Subcutaneous abdominal adipose tissue (tissue), 5 donors: ENCODE data around the gene CLOCK.

ENCODE experiments used
- H3K27ac ChIP-seq: one replicate; pipeline ENCODE4 v1.7.0; 2013; ENCODE audit warnings: low read depth, mild to moderate bottlenecking, inconsistent platforms, low read length, moderate library complexity
- H3K27me3 ChIP-seq, 5 donors: one replicate each; pipeline ENCODE4 v1.7.0; 2013; ENCODE audit warnings: low read length in 5 of 5, inconsistent platforms in 1 of 5; ENCODE audit not compliant: control insufficient read depth in 5 of 5, insufficient read depth in 4 of 5
- H3K36me3 ChIP-seq, 5 donors: one replicate each; pipeline ENCODE4 v1.7.0; 2013; ENCODE audit warnings: low read length in 5 of 5; ENCODE audit not compliant: control insufficient read depth in 5 of 5, insufficient read depth in 5 of 5
- H3K4me1 ChIP-seq, 5 donors: one replicate each; pipeline ENCODE4 v1.7.0; 2013; ENCODE audit warnings: low read length in 5 of 5, mild to moderate bottlenecking in 3 of 5, moderate library complexity in 1 of 5; ENCODE audit not compliant: control insufficient read depth in 5 of 5, insufficient read depth in 5 of 5
- H3K4me3 ChIP-seq, 5 donors: one replicate each; pipeline ENCODE4 v1.7.0; 2013; ENCODE audit warnings: low read length in 5 of 5, low read depth in 1 of 5
- H3K9ac ChIP-seq, 5 donors: one replicate each; pipeline ENCODE4 v1.7.0; 2013; ENCODE audit warnings: low read length in 5 of 5, mild to moderate bottlenecking in 4 of 5, moderate library complexity in 3 of 5
- H3K9me3 ChIP-seq, 5 donors: one replicate each; pipeline ENCODE4 v1.7.0; 2013; ENCODE audit warnings: low read length in 5 of 5; ENCODE audit not compliant: control insufficient read depth in 5 of 5
- donor health status: healthy.
- donor health status: healthy.
- donor health status: healthy.
- donor health status: healthy.
- donor health status: healthy.

Gene CLOCK

GRCh38 chr4:55437823-55438222, 108.9 kb downstream of the CLOCK start:
- Histone ChIP-seq H3K9ac (no peak overlapping the region), H3K27me3 (no peaks in the 10 kb centered on the region), H3K4me3 (no peak overlapping the region), H3K4me1 (no peaks in the 10 kb centered on the region), H3K27ac (no peak overlapping the region), H3K36me3 (peaks cover 31 to 67% (median 45%) of the 10 kb centered on the region in 5 donors), H3K9me3 (no peaks in the 10 kb centered on the region)

DNA sequence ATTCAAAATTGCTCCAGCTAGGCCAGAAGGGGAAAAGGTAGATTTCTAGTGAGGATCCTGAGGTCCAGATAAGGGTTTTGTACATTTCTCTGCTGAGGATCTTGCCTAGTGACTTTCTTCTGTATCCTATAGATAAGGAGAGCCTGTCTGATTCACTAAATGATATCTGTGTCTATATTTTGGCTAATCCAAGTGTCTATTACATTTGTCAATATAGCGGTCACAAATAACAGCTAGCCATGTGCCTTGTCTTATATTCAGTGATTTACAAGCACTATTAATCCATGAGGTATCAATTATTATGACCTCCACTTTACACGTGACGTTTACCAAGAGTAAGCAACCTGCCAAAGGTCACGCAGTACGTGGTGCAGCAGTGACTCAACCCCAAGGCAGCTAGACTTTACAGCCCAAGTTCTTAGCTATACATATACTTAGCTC, 109.3 kb downstream of the CLOCK start:
- H3K9me3 ChIP-seq = no peaks in the 10 kb centered on the region
- no peaks in the 10 kb centered on the region for H3K4me1 ChIP-seq
- H3K9ac ChIP-seq = no peak overlapping the region
- peaks cover 29 to 66% (median 46%) of the 10 kb centered on the region in 5 donors for H3K36me3 ChIP-seq
- H3K27ac ChIP-seq = no peak overlapping the region
- no peak overlapping the region for H3K4me3 ChIP-seq
- H3K27me3 ChIP-seq = no peaks in the 10 kb centered on the region

DNA sequence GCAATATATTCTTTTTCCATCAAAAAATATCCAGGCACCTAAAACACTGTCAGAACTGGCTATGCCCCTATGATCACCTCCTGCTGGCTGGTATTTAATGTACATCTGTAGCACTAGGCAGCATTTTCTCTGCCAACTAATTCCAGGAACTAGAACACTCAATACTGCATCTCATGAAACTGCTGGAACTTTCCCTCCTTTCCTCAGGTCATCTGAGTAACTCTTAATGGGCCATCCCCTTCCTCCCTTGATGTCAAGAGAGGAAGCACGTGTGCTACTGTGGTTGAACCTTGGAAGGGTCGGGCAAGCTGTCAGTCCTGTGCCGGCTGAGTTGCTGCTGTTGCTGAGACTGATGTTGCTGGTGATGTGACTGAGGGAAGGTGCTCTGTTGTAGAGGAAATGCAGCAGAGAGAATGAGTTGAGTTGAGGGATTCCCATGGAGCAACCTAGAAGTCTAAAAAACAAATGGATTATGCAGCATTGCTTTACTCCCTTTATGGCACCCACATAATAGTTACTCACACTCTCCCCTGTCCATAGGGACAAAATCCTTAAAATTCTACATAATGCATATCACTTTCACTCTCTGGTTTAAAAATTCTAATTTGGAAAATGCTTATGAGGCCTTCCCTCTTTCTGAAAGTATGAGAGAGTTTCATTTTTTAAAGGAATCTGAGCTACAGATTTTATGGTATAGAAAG, 111.4 kb downstream of the CLOCK start:
- peak overlapping the region; percentile 19 for H3K27ac ChIP-seq
- peaks cover 24 to 65% (median 50%) of the 10 kb centered on the region in 5 donors for H3K36me3 ChIP-seq
- H3K4me3 ChIP-seq = no peak overlapping the region
- no peaks in the 10 kb centered on the region for H3K4me1 ChIP-seq
- H3K9ac ChIP-seq = peak overlapping the region in 1 of 5 donors; percentile 38
- no peaks in the 10 kb centered on the region for H3K9me3 ChIP-seq
- H3K27me3 ChIP-seq = no peaks in the 10 kb centered on the region

GRCh38 chr4:55431710-55432336, 114.9 kb downstream of the CLOCK start:
- no peak overlapping the region for H3K9ac ChIP-seq
- H3K27me3 ChIP-seq = no peaks in the 10 kb centered on the region
- no peak overlapping the region for H3K4me3 ChIP-seq
- H3K27ac ChIP-seq = no peak overlapping the region
- no peaks in the 10 kb centered on the region for H3K9me3 ChIP-seq
- H3K4me1 ChIP-seq = no peaks in the 10 kb centered on the region
- H3K36me3 ChIP-seq = peaks cover 41 to 79% (median 57%) of the 10 kb centered on the region in 5 donors

DNA sequence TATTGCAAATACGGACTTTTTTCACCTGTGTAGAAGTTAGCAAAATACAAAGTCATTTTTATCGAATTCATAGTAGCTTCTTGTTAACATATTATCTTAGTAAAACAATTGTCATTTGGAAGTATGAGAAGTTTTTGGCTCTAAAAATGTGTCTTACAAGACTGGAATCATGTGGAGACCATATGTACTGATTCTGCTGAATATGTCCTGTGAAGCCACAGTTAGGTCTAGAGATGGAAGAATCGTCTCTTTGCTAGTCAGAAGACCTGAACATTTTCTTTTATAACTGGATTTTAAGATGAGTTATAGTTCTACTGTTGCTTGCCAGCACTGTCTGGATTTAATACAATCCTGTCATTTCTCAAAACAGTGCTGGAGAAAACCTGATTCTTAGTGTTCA, 121.9 kb downstream of the CLOCK start:
- H3K27me3 ChIP-seq = no peaks in the 10 kb centered on the region
- H3K9ac ChIP-seq = peak overlapping the region in 1 of 5 donors; percentile 51
- peaks cover 0 to 5% (median 0%) of the 10 kb centered on the region in 5 donors for H3K4me1 ChIP-seq
- H3K27ac ChIP-seq = no peak overlapping the region
- peaks cover 45 to 86% (median 75%) of the 10 kb centered on the region in 5 donors for H3K36me3 ChIP-seq
- no peak overlapping the region for H3K4me3 ChIP-seq
- H3K9me3 ChIP-seq = no peaks in the 10 kb centered on the region

- Histone ChIP-seq H3K27ac (no peak overlapping the region), H3K36me3 (peaks cover 22 to 58% (median 38%) of the 10 kb centered on the region in 5 donors), H3K9me3 (no peaks in the 10 kb centered on the region), H3K4me3 (no peak overlapping the region), H3K27me3 (no peaks in the 10 kb centered on the region), H3K9ac (no peak overlapping the region), H3K4me1 (peaks cover 0 to 5% (median 0%) of the 10 kb centered on the region in 5 donors)
These were observed 130.5 kb downstream of the CLOCK start for GRCh38 chr4:55416176-55416575.

- Histone ChIP-seq H3K4me3 (no peak overlapping the region), H3K9me3 (no peaks in the 10 kb centered on the region), H3K36me3 (peaks cover 11 to 35% (median 18%) of the 10 kb centered on the region in 5 donors), H3K27ac (no peak overlapping the region), H3K4me1 (peaks cover 0 to 21% (median 15%) of the 10 kb centered on the region in 5 donors), H3K27me3 (no peaks in the 10 kb centered on the region), H3K9ac (no peak overlapping the region)
These were observed 135.1 kb downstream of the CLOCK start for GRCh38 chr4:55411621-55412020.

DNA sequence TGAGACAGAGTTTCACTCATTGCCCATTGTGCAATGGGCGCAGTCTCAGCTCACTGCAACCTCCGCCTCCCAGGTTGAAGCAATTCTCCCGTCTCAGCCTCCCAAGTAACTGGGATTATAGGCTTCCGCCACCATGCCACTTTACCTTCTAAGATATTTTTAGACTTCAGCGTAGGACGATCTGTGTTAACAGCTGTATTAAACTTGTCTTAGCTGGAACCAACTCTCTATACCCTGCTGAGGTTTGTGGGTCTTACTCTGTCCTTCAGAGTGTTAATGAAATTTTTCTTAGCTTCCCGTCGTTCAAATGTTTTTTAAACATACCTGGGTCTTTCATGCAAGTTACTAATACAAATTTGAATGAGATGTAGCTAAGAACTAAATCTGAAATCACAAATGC, 136.3 kb downstream of the CLOCK start:
- H3K9ac ChIP-seq = no peak overlapping the region
- no peak overlapping the region for H3K27ac ChIP-seq
- no peaks in the 10 kb centered on the region for H3K27me3 ChIP-seq
- H3K36me3 ChIP-seq = peaks cover 3 to 31% (median 19%) of the 10 kb centered on the region in 5 donors
- no peaks in the 10 kb centered on the region for H3K9me3 ChIP-seq
- peaks cover 0 to 21% (median 16%) of the 10 kb centered on the region in 5 donors for H3K4me1 ChIP-seq
- no peak overlapping the region for H3K4me3 ChIP-seq

- no peaks in the 10 kb centered on the region for H3K9me3 ChIP-seq
- H3K27ac ChIP-seq = no peak overlapping the region
- peaks cover 0 to 21% (median 16%) of the 10 kb centered on the region in 5 donors for H3K4me1 ChIP-seq
- H3K36me3 ChIP-seq = peaks cover 0 to 30% (median 22%) of the 10 kb centered on the region in 5 donors
- peak overlapping the region in 1 of 5 donors; percentile 62 for H3K9ac ChIP-seq
- H3K4me3 ChIP-seq = peak overlapping the region in 2 of 5 donors; percentile 11 to 44
- no peaks in the 10 kb centered on the region for H3K27me3 ChIP-seq
These were observed 137.1 kb downstream of the CLOCK start for GRCh38 chr4:55409468-55410171.

DNA sequence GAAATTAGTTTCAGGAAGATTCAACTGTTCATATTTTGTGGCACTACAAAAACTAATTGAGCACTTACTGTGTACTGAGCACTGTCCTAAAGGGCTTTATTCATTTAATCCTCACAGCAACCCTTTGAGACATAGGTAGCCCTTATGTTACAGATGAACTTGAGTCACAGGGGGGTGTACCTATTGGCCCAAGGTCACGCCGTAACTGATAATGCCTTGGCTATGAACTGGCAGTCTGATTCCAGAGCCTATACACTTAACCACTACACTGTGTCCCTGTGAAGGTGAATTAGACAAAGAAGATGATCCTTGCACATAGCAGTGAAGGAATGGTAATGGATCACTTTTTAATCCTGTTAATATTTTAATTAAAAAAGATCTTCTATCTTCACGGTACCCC, 138.9 kb downstream of the CLOCK start:
- peaks cover 0 to 23% (median 16%) of the 10 kb centered on the region in 5 donors for H3K4me1 ChIP-seq
- H3K4me3 ChIP-seq = no peak overlapping the region
- H3K9ac ChIP-seq = no peak overlapping the region
- peaks cover 0 to 33% (median 28%) of the 10 kb centered on the region in 5 donors for H3K36me3 ChIP-seq
- H3K27me3 ChIP-seq = no peaks in the 10 kb centered on the region
- H3K9me3 ChIP-seq = no peaks in the 10 kb centered on the region
- H3K27ac ChIP-seq = no peak overlapping the region
